Activated T-cell treated with anti-CD3 and anti-CD28 coated beads, Interleukin-2, amount 50 U/mL, for 24 hours (primary cell): ENCODE measurements around the gene PRRT1B.

Source experiments
- DNase-seq: peaks from one replicate; pipeline ENCODE4 v3.0.0-alpha.2; 2020
- H3K27ac Mint-ChIP-seq: 2 replicates; pipeline ENCODE4 v1.8.0; 2020; ENCODE audit warnings: mild to moderate bottlenecking, mixed read lengths
- H3K27me3 Mint-ChIP-seq: 2 replicates; pipeline ENCODE4 v1.8.0; 2020; ENCODE audit warnings: mixed read lengths
- H3K36me3 Mint-ChIP-seq: 2 replicates; pipeline ENCODE4 v1.8.0; 2020; ENCODE audit warnings: low read depth, mixed read lengths
- H3K4me1 Mint-ChIP-seq: 2 replicates; pipeline ENCODE4 v1.8.0; 2020; ENCODE audit warnings: low read depth, mixed read lengths
- H3K4me3 Mint-ChIP-seq: 2 replicates; pipeline ENCODE4 v1.8.0; 2020; ENCODE audit warnings: mild to moderate bottlenecking, moderate library complexity, mixed read lengths
- H3K9me3 Mint-ChIP-seq: 2 replicates; pipeline ENCODE4 v1.8.0; 2020; ENCODE audit warnings: mixed read lengths

The PRRT1B gene

GRCh38 chr9:131516100-131516499 is 29.2 kb upstream of the PRRT1B start:
- no peaks in the 10 kb centered on the region for H3K4me1 Mint-ChIP-seq
- H3K9me3 Mint-ChIP-seq, result no peaks in the 10 kb centered on the region
- DNase-seq, result no peak
- no peak overlapping the region for H3K27ac Mint-ChIP-seq
- no peak overlapping the region for H3K4me3 Mint-ChIP-seq
- H3K27me3 Mint-ChIP-seq, result no peaks in the 10 kb centered on the region
- peaks cover 51% of the 10 kb centered on the region for H3K36me3 Mint-ChIP-seq

- DNase-seq, result no peak
- Mint-ChIP-seq H3K27me3 (no peaks in the 10 kb centered on the region), H3K4me3 (no peak overlapping the region), H3K9me3 (no peaks in the 10 kb centered on the region), H3K36me3 (peaks cover 51% of the 10 kb centered on the region), H3K4me1 (no peaks in the 10 kb centered on the region), H3K27ac (no peak overlapping the region)
Observed at GRCh38 chr9:131516930-131517329, 28.4 kb upstream of the PRRT1B start.

- DNase-seq, result no peak
- Mint-ChIP-seq H3K4me1 (no peaks in the 10 kb centered on the region), H3K9me3 (no peaks in the 10 kb centered on the region), H3K4me3 (no peak overlapping the region), H3K27ac (no peak overlapping the region), H3K36me3 (peaks cover 54% of the 10 kb centered on the region), H3K27me3 (no peaks in the 10 kb centered on the region)
Observed at GRCh38 chr9:131517761-131518190, 27.5 kb upstream of the PRRT1B start.

GRCh38 chr9:131518553-131518952 is 26.8 kb upstream of the PRRT1B start:
- no peaks in the 10 kb centered on the region for H3K4me1 Mint-ChIP-seq
- no peak for DNase-seq
- H3K27me3 Mint-ChIP-seq, result no peaks in the 10 kb centered on the region
- H3K4me3 Mint-ChIP-seq, result no peak overlapping the region
- no peaks in the 10 kb centered on the region for H3K9me3 Mint-ChIP-seq
- peak overlapping the region; percentile 57 for H3K27ac Mint-ChIP-seq
- peaks cover 62% of the 10 kb centered on the region for H3K36me3 Mint-ChIP-seq

GRCh38 chr9:131520503-131520902 is 24.8 kb upstream of the PRRT1B start:
- Mint-ChIP-seq H3K27me3 (no peaks in the 10 kb centered on the region), H3K4me3 (no peak overlapping the region), H3K27ac (no peak overlapping the region), H3K9me3 (no peaks in the 10 kb centered on the region), H3K4me1 (peaks cover 10% of the 10 kb centered on the region), H3K36me3 (peaks cover 82% of the 10 kb centered on the region)
- DNase-seq, result no peak

- no peak overlapping the region for H3K4me3 Mint-ChIP-seq
Observed at GRCh38 chr9:131521203-131521602, 24.1 kb upstream of the PRRT1B start.

GRCh38 chr9:131521822-131522221 is 23.5 kb upstream of the PRRT1B start:
- Mint-ChIP-seq H3K4me1 (peaks cover 10% of the 10 kb centered on the region), H3K27ac (no peak overlapping the region), H3K4me3 (no peak overlapping the region), H3K36me3 (peaks cover 95% of the 10 kb centered on the region), H3K9me3 (no peaks in the 10 kb centered on the region), H3K27me3 (no peaks in the 10 kb centered on the region)
- DNase-seq, result no peak

More at GRCh38 chr9:131521203-131521602, 24.1 kb upstream of the PRRT1B start:
- Mint-ChIP-seq H3K9me3 (no peaks in the 10 kb centered on the region), H3K27me3 (no peaks in the 10 kb centered on the region), H3K27ac (no peak overlapping the region), H3K4me1 (peaks cover 10% of the 10 kb centered on the region), H3K36me3 (peaks cover 89% of the 10 kb centered on the region)
- no peak for DNase-seq

- Mint-ChIP-seq H3K9me3 (no peaks in the 10 kb centered on the region), H3K27me3 (no peaks in the 10 kb centered on the region), H3K4me3 (no peak overlapping the region), H3K4me1 (peaks cover 10% of the 10 kb centered on the region), H3K36me3 (peaks cover 98% of the 10 kb centered on the region), H3K27ac (peak overlapping the region; percentile 50)
- DNase-seq, result no peak
Observed at GRCh38 chr9:131522257-131523085, 22.9 kb upstream of the PRRT1B start.

- DNase-seq, result no peak
- Mint-ChIP-seq H3K36me3 (peaks cover 95% of the 10 kb centered on the region), H3K4me1 (peaks cover 11% of the 10 kb centered on the region), H3K27ac (no peak overlapping the region), H3K27me3 (no peaks in the 10 kb centered on the region), H3K4me3 (no peak overlapping the region), H3K9me3 (no peaks in the 10 kb centered on the region)
Observed at GRCh38 chr9:131523086-131523388, 22.3 kb upstream of the PRRT1B start.

- Mint-ChIP-seq H3K27ac (peak overlapping the region; percentile 63), H3K27me3 (no peaks in the 10 kb centered on the region), H3K4me1 (peaks cover 15% of the 10 kb centered on the region), H3K36me3 (peaks cover 95% of the 10 kb centered on the region), H3K9me3 (no peaks in the 10 kb centered on the region), H3K4me3 (no peak overlapping the region)
- no peak for DNase-seq
Observed at GRCh38 chr9:131523451-131524435, 21.6 kb upstream of the PRRT1B start.

GRCh38 chr9:131524665-131525315 is 20.5 kb upstream of the PRRT1B start:
- Mint-ChIP-seq H3K27ac (peak overlapping the region; percentile 63), H3K4me1 (peaks cover 20% of the 10 kb centered on the region), H3K4me3 (no peak overlapping the region), H3K36me3 (peaks cover 95% of the 10 kb centered on the region), H3K9me3 (no peaks in the 10 kb centered on the region), H3K27me3 (no peaks in the 10 kb centered on the region)
- DNase-seq, result no peak

GRCh38 chr9:131525643-131526565 is 19.4 kb upstream of the PRRT1B start:
- Mint-ChIP-seq H3K9me3 (no peaks in the 10 kb centered on the region), H3K27ac (no peak overlapping the region), H3K4me3 (no peak overlapping the region), H3K36me3 (peaks cover 89% of the 10 kb centered on the region), H3K4me1 (peaks cover 26% of the 10 kb centered on the region), H3K27me3 (no peaks in the 10 kb centered on the region)
- DNase-seq, result no peak

GRCh38 chr9:131528186-131528585 is 17.1 kb upstream of the PRRT1B start:
- peaks cover 66% of the 10 kb centered on the region for H3K36me3 Mint-ChIP-seq

More at GRCh38 chr9:131528186-131528585, 17.1 kb upstream of the PRRT1B start:
- peaks cover 28% of the 10 kb centered on the region for H3K4me1 Mint-ChIP-seq
- no peaks in the 10 kb centered on the region for H3K27me3 Mint-ChIP-seq
- H3K9me3 Mint-ChIP-seq, result no peaks in the 10 kb centered on the region
- no peak for DNase-seq
- H3K27ac Mint-ChIP-seq, result peak overlapping the region; percentile 50
- peak overlapping the region; percentile 58 for H3K4me3 Mint-ChIP-seq
